Hippocampal formation (tissue), 2 donors: ENCODE results near the gene SLC23A1.
"Not testable (repeated sequence)": the region's sequence is repeated elsewhere in the genome, so short reads cannot be mapped to it uniquely, and the experiment has no call there.

Source experiments
- DNase-seq, 2 donors: peaks; one replicate each; lab custom pipeline; 2025; lab: John Stamatoyannopoulos, UW

Gene SLC23A1

DNA sequence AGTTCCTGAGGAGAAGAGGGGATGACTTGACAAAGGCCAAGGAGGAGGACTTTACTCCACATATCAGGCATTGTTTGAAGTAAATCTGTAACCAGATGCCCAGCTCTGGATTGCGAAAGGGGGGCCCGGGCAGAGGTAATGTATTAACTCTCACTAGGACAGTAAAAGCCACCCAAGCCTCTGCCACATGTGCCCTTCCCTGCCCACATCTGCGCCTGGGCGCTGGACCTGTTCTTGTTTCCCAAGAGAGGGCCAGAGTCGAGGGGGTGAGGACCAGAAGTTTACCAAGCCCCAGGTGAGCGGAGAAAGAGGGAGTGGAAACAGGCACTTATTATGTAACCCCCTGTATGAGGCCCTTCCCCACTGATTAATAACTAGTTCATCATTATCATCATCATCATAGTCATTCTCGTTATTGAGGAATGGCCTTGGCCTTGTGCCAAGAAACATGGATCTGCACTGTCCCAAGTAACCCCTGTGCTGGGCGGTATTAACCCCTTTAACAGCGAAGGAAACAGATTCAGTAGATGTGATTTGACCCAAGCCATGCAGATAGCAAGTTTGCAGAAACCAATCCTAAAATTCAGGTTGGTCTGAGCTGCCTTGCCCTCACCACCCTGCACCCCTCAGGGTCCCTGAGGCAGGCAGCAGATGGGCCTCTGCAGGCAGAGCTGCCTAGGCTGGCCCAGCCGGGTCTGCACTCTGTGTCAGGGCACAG is at the start of gene SLC23A1:
SLC23A1 (minus strand) TSS at position 23 of the 718 bp plus-strand sequence. CDS start 44 bp downstream, outside the sequence.
- DNase-seq = no peak

- no peak for DNase-seq
Observed at GRCh38 chr5:139431706-139432105, 48.6 kb upstream of the SLC23A1 start.

GRCh38 chr5:139430015-139430414 is 46.9 kb upstream of the SLC23A1 start:
- DNase-seq = no peak

DNA sequence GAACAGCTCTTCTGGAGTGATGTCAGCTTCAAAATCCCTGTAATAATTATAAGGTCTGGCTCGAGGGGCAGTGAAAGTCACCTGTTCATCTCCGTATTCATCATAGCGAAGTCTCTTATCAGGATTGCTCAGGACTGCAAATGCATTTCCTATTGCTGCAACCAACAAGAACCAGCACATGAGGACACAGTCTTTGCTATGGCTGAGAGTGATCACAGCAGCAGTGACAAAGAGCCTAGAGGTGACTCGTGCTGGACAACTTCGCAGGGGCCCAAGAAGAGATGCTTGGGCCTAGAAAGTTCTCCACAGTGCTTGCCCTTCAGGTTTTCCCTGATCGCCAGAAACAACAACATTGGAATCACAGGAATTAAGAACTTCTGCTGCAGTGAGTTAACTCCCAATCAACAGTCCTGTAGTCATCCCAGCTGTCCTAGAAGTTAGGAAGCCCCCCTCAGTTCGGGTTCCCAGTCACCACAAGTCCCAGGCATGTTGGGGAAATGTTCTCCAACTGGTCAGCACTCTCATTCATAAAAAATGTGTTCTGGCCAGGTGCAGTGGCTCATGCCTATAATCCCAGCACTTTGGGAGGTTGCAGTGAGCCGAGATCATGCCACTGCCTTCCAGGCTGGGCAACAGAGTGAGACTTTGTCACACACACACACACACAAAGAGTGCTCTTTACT is 43.2 kb upstream of the SLC23A1 start:
- DNase-seq = no peak

DNA sequence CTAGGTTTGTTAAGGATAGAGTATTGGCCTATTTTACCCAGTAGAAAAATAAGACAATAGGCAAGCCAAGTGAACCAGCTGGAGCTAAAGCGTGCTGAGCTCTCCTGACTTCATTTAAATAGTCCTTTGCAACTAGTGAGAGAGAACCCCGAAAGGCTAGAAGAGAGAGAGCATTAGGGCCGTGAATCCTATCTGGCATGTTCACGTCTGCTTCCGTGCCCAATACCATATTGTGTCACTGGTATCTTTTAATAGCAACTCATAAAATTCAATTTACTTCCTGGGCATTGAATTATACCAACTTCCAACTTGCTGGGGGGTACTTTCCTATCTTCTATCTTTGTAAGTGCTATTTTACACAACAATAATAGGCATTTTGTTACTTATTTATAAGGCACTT is 42.4 kb upstream of the SLC23A1 start:
- DNase-seq = no peak

GRCh38 chr5:139422307-139422893 is 39.3 kb upstream of the SLC23A1 start:
- peak; percentile 18 to 74 for DNase-seq

DNA sequence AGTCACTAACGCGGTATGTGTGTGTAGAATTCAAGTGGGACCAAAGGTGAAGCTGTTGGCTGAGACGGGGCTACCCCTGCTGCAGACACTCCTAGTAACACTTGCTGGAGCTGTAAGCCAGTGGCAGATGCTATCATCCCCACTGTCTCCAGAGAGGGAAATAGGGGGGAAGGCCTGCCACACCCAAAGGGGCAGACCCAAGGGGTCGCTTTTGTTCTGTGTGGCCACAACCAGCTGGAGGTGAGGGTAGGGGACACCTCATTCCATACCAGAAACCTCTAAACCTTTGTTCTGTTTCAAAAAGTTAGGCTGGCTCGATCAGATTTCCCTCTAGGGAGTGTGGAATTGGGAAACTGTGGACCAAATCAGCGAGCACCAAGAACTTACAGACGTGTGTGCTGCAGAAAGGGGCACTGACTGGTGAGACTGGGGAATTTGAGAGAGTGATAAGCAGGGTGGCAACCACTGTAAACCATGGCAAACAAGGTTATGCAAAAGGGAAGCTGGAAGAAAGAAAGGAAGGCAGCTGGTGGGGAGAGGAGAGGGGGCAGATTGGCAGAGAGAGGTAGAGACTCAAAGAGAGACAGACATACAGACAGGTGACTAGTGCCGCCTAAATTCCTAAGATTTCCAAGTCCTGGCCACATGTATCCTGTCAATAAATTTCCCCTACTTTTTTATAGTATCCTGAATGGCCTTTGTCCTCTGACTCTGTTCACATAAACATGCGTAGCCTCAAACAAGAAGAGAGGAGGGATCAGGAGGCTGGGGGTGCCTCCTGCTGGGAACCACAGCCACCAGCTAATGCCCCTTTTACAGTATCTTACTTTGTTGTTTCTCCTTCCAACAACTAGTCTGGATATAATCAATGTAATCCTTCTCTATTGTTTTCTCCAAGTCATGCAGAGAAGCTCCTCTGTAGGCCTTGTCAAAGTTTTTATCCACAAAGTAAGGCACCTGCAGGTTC is 36.4 kb upstream of the SLC23A1 start:
- DNase-seq = no peak

- no peak for DNase-seq
Observed at GRCh38 chr5:139418793-139419192, 35.7 kb upstream of the SLC23A1 start.

GRCh38 chr5:139417214-139417613 is 34.1 kb upstream of the SLC23A1 start:
- peak in 1 of 2 donors; percentile 27 for DNase-seq

DNA sequence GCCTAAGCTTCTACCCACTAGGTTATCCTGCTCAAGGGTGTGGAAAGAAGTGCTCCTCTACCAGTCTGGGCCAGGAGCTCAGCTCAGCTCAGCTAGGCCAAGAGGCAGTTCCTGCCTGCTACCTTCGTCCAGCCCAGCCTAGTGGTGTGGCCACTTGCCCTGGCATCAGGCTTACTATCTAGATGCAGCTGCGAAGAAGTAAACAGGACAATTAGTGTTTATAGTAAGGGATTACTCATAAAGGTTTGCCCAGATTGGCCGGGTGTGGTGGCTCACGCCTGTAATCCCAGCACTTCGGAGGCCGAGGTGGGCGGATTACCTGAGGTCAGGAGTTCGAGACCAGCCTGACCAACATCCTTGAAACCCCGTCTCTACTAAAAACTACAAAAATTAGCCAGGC is 33.6 kb upstream of the SLC23A1 start:
- DNase-seq = no peak

DNA sequence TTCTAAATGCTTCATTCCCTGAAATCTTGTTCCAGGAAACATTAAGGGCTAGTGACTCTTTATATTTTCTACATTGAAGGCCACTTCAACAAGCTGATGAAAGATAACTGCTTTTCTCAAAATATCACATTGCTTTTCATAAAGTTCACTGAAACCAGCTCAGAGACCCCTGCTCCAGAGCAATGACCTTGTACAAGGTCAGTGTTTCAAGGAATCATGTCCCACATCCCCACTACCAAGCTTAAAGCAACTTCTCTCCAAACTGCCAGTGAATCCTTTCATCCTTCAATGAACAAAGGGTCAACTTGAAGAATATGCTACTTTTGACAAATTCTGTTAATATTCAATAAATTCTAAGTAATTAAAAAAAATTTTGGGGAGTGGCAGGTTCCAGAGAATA is 32.8 kb upstream of the SLC23A1 start:
- DNase-seq = no peak

DNA sequence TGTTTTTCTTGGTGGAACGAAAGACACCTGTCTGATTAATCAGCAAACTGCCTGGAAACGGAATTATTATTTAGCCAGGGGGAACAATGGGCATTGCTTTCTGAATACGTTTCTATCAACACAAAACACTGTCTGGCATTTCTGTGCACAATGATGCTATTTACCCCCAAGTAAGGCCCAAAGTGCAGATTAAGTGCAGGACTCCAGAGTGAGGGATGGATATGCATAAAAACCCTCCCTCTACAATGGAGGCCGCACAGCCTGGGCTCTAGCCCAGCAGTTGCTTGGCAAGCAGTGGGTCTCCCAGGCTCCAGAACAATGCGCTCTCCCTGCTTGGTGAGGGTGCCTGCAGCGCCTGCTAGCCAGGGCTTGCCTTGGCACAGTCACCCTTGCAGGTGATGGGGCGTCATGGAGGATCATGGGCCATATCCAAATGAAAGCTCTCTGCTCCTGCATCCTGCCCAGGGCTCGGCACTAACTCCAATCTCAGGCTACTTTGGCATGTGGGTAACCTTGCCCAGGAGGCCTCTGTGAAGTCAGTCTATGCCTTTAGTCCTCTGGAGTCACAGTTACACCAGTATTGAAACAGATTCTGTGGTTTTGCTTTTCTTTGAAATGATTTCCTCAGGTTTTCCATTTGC is 32.2 kb upstream of the SLC23A1 start:
- DNase-seq = peak; percentile 82 to 90

- peak; percentile 26 to 43 for DNase-seq
Observed at GRCh38 chr5:139414581-139415130, 31.6 kb upstream of the SLC23A1 start.

- DNase-seq = no peak
Observed at GRCh38 chr5:139413963-139414362, 30.9 kb upstream of the SLC23A1 start.

GRCh38 chr5:139413153-139413552 is 30.1 kb upstream of the SLC23A1 start:
- no peak for DNase-seq

DNA sequence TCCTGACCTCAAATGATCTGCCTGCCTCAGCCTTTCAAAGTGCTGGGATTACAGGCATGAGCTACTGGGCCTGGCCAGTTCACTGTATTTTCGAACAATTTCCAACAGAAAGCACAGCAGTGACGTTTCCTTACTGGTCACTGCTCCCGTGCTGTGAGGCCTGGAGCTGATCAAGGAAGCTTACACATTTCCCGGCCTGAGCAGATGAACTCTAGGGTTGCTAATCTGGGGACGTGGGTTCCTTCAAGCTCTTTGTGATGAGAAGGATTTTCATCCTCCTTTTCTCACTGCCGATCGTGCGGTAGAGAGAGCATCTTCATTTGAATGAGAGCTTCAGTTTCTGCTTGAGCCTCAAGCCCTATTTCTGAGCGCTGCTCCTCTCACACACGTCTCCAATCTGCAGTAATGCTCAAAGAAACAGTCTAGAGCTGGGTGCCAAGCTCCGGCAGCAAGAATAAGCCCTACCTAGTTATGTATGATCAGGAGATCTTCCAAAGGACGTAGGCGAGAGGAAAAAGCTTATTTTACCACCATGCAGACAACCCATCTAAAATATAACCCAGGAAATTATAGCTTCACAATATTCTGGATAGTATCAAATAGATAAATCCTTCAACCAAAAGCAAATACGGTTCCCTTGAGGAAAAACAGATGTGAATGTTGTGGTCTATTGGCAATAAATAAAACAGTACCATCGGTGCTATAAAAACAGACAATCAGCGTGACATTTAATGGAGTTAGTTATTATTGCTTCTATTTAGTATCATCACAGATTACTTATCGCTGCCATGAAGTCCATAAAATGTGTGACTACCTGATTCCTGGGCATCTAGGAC is 28.1 kb upstream of the SLC23A1 start:
- peak in 1 of 2 donors; percentile 40 for DNase-seq

DNA sequence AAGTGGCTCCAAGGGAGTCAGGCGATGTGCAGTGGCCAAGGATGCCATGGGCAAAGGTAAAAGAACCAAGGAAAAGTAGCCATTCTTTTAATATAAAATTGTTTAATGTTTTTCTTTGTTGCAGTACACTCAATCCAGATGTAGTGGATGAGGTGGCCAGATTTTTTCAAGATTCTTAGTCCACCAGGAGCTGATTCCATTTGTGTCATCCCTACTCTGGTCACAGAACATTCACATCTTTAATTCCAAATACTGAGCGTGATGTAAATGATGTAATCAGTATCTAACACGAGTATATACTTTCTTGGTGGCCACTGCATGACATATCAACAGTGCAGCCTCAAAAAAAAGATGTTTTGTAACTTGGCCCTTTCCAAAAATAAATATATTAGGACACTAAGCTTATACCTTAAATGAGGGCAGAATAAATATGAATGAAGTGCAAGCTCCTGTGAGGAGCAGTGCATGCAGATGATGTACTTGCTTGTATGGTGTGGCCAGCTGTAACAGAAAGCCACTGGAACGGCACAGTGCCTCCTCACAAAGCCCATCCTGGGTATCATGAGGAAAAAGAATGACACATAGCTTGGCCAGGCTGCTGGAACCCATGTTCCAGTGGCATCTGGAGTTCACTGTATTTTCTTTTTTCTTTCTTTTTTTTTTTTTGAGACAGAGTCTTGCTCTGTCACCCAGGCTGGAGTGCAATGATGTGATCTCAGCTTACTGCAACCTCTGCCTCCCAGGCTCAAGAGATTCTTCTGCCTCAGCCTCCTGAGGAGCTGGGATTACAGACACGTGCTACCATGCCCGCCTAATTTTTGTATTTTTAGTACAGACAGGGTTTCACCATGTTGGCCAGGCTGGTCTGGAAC is 27.3 kb upstream of the SLC23A1 start:
- DNase-seq = no peak

- not testable (repeated sequence) for DNase-seq
Observed at GRCh38 chr5:139409116-139409515, 26.0 kb upstream of the SLC23A1 start.

DNA sequence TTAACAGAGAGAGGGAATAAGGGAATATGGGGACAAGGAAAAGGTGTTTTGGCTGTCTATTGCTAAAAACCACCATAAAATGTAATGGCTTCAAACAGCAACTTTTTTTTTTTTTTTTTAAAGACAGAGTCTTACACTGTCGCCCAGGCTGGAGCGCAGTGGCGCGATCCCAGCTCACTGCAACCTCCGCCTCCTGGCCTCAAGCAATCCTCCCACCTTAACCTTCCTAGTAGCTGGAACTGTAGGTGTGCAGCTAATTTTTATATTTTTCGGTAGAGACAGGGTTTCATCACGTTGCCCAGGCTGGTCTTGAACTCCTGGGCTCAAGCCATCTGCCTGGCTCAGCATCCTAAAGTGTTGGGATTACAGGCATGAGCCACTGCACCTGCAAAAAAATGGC is 25.1 kb upstream of the SLC23A1 start:
- no peak for DNase-seq
